Pericardium fibroblast (primary cell): ENCODE results near the gene EPM2AIP1. TPM values are rescaled to one million over a fixed set of nuclear protein-coding genes. Genes with fewer than 3 reads are reported as not detected.

Source experiments
- total RNA-seq: library from RNA; depleted of rRNA; stranded (reverse); fragments of >200 nt; gene quantifications from 2 replicates; pipeline ENCODE4 v1.2.3, GENCODE V29; 2015

Gene EPM2AIP1
- total RNA-seq = 4.3 and 5.3 TPM in 2 replicates

GRCh38 chr3:36992806-36993325 is at the start of gene EPM2AIP1:
Gene EPM2AIP1 (minus strand): TSS chr3:36993131. CDS start chr3:36993077, 54 bp downstream.

GRCh38 chr3:36993326-36994283 is 674 bp upstream of the EPM2AIP1 start, which contains the start of gene MLH1:
Gene MLH1 (plus strand): TSS chr3:36993518. CDS start chr3:36993548, 30 bp downstream.

GRCh38 chr3:36944641-36945270 is 48.2 kb downstream of the EPM2AIP1 start, which contains the start of gene TRANK1:
Gene TRANK1 (minus strand): TSS chr3:36945054. CDS start chr3:36944809, 245 bp downstream.

Other genes starting within 250 kb of the EPM2AIP1 start
- not detected in 2 replicates for gene DCLK3, start 228.6 kb downstream of the EPM2AIP1 start, total RNA-seq
- 9.1 and 14.3 TPM in 2 replicates for gene TRANK1, start 48.1 kb downstream of the EPM2AIP1 start, total RNA-seq
- gene MLH1, start 387 bp upstream of the EPM2AIP1 start, total RNA-seq = 23.6 and 25.6 TPM in 2 replicates
- gene LRRFIP2, start 181.5 kb upstream of the EPM2AIP1 start, total RNA-seq = 35.1 and 46.6 TPM in 2 replicates